HG03159 (cell line): ENCODE measurements around the gene PTOV1.

Experiments
- ATAC-seq: cut with Tn5 transposase; IDR thresholded peaks from one replicate; pipeline ENCODE4 v1.9.1; 2021; ENCODE audit warnings: mild to moderate bottlenecking, moderate library complexity; ENCODE audit not compliant: unreplicated experiment

PTOV1 gene

GRCh38 chr19:49840736-49841249 is 10.2 kb upstream of the PTOV1 start:
- ATAC-seq: no peak

DNA sequence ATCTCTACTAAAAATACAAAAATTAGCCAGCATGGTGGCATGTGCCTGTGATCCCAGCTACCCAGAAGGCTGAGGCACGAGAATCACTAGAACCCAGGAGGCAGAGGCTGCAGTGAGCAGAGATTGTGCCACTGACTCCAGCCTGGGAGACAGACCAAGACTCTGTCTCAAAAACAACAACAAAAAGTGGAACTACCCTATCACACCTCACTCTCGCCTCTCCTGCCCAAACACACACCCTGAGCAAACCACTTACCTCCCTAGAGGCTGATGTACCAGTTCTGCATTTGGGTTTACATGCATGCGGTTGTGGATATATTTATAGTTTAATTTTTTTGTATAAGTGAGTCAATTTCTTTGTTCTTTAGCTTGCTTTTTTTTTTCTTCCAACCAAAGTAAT is 7.7 kb upstream of the PTOV1 start:
- ATAC-seq: no peak

DNA sequence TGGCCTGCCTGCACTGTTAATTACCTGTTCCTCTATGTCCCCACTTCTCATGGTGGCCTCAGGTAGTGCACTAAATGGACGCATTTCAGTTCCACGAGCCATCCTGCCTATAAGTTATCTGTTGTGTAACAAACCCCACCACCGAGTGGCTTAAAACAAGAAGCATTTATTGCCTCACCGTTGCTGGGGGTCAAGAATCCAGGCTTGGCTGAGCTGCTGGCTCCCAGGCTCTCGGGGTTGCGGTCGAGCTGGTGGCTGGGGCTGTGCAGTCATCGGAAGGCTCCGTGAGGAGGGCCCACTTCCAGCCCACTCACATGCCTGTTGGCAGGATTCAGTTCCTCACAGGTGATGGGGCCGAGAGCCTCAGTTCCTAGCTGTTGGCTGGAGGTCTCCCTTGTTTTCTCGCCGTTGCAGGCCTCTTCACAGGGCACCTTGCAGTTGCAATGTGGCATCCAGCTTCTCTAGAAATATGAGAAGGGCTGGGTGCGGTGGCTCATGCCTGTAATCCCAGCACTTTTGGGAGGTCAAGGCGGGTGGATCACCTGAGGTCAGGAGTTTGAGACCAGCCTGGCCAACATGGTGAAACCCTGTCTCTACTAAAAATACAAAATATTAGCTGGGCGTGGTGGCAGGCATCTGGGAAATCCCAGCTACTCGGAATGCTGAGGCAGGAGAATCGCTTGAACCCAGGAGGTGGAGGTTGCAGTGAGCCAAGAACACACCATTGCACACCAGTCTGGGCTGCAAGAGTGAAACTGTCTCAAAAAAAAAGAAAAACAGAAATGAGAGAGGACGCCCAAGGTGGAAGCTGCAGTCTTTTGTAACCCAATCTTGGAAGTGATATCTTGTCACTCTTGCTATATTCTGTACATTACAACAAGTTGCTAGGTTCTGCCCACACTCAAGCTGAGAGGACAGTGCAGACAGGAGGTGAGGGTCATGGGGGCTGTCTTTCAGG is 6.5 kb upstream of the PTOV1 start:
- ATAC-seq: no peak

DNA sequence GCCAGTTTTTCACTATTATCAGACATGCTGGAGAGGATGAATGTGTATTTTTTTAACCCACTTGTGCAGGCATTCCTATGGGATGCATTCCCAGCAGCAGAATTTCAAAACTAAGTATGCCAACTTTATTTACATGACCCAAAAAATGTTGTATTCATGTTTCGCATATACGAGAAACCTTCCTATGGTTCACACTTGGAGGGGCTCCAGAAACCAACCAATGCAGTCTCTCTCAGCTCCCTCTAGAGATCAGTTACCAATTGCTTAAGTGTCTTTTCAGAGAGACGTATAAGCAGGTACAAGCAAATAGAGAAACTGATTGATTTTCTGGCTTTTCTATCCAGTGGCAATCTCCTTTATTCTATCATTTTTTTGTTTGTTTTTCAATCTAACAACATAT is 5.5 kb upstream of the PTOV1 start:
- no peak for ATAC-seq

DNA sequence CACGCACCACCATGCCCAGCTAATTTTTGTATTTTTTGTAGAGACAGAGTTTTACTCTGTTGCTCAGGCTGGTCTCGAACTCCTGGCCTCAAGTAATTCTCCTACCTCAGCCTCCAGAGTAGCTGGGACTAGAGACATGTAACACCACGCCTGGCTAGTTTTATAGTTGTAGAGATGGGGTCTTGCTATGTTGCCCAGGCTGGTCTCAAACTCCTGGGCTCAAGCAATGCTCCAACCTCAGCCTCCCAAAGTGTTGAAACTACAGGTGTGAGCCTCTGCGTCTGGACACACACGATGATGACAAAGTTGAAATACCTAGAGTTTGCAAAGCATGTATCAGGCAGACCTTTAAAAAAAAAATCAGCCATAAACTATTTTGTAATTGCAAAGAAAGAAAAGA is 4.6 kb upstream of the PTOV1 start:
- ATAC-seq: no peak

DNA sequence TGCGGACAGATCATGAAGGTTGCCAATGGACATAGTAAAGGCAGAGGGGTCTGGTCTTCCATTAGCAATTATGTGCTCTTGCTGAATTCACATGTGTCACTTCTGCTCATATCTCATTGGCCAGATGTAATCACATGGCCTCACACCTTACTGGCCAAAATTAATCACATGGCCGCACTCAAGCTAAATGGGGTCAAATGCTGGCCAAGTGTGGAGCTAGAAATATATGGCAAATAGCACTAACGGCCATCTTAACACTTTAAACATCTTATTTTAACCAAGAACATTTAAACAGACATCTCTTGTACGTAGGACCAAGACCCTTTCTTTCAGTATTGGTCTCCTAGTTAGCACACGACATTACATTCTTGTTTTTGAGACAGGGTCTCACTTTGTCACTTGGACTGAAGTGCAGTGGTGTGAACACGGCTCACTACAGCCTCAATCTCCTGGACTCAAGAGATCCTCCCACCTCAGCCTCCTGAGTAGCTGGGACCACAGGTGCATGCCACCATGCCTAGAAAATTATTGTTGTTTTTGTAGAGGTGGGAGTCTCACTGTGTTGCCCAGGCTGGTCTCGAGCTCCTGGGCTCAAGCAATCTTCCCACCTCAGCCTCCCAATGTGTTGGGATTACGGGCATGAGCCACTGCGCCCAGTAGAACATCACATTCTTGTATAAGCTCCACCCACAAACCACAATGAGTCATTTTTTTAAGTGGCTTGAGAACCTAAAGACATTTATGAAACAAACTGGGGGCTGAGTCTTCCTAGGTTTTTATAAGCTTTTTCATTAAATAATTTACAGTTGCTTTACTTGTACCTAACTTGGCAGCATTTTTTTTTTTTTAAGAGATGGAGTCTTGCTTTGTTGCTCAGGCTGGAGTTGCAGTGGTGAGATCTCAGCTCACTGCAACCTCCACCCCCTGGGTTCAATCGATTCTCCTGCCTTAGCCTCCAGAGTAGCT is 2.9 kb upstream of the PTOV1 start:
- no peak for ATAC-seq

GRCh38 chr19:49848938-49849337 is 2.0 kb upstream of the PTOV1 start:
- no peak for ATAC-seq

- no peak for ATAC-seq
Observed at GRCh38 chr19:49849433-49850220, 1.3 kb upstream of the PTOV1 start.

DNA sequence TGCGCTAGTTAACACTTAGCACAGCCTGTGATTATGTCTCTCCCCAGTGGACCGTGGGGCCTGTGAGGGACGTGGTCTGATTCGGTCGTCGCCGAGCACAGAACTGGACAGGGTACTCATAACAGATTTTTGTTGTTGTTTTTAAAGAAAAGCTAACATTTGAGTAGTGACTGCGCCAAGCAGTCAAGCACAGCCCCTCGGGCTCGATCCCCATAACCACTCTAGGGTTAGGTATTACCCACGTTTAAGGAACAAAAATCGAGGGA is 805 bp upstream of the PTOV1 start:
- ATAC-seq: no peak

DNA sequence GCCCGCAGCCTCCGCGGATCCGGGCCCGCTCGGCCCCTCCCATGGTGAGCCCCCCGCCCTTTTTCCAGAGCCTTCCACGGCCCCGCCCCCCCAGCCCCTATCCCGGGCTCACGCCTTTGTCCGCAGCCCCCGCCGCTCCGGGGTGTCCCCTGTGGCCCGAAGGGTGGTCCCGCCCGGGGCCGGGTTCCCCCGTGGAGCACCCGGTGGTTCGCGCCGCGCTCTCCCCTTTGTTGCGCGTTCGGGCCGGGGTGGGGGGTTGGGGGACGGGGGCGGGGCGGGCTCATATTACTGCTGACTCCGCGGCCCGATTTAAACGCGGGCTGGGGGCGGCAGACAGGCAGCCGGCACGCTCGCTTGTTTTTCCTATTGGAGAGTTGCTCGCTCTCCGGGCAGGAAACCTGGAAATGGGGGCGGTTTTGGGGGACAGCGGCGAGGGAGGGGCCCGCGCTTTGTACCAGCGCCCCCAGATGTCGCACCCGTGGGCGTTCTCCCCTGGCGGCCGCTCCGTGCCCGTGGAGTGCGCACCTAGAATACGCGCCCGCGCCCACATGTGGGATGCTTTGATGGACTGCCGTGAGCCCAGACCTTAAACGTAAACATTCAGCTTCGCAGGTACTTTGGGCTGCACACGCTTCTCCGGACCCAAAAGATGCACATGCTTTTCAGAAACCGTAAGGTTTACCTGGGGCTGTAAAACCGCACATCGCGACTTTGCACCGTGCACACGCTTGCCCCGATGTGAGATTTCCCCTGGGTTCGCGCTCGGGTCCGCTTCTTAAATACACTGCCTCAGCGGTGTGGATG is 699 bp downstream of the PTOV1 start:
- no peak for ATAC-seq

DNA sequence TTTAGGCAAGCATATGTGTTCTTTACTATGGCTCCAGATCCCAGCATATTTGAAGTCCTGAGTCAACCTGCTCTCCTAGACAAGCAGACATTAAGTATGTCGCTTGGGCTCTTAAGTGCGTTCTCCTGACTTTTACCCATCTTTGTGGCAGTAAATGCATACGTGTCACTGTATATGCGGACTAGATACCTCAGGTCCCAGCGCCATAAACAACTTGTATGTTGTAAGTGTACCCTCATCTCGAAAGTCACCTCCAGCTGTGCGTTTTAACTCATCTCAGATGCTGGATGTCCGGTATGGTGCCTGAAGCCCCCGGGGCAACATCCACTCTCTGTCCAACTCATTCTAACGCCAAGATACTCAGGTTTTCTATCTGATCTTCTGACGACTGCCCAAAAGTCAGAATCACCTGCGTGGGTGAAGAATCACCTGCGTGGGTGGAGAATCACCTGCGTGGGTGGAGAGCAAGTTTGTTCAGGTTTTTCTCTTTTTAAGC is 1.7 kb downstream of the PTOV1 start:
- no peak for ATAC-seq

GRCh38 chr19:49853852-49854377 is 3.0 kb downstream of the PTOV1 start:
- ATAC-seq: no peak

- ATAC-seq: no peak
Observed at GRCh38 chr19:49854378-49855263, 3.7 kb downstream of the PTOV1 start.

GRCh38 chr19:49855277-49855675 is 4.3 kb downstream of the PTOV1 start:
- no peak for ATAC-seq

DNA sequence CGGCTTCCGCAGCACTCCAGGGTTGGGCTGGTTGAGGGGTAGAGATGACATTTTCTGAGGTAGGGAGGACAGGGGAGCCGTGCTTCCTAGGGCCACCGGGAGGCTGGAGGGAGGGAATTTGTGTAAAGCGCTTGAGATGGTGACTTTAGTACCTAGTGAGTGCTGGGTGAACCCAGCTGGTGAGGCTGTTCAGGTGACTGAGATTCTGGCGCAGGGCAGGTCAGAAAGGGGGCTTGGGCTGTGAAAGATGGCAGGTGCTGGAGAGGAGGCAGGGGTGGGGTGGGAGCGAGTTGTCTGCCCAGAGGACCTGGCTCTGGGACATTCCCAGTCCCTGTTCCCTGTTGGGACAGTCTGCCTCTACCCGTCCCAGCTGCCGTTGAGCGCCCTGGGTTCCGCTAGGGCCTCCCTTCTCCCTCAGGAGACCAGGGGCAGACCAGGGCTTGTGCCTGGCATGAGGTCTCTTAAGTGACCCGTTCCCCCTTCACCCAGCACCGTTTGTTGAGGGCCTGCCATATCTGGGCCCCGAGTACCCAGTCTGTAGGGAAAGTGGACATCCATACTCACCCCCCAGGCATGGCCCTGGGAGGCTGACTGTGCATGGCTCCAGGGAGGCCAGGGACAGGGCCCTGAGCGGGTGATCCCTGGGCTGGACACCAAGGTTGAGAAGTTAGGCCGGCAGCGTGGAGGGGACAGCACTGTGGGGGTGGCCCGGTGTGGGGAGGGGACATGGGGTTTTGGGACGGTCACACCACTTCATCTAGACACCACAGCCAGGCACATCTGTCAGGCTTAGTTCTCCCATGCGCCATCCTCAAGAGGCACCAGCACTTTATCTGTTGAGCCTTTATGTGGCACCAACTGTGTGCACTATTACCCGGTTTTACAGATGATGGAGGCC is 5.0 kb downstream of the PTOV1 start:
- no peak for ATAC-seq

- no peak for ATAC-seq
Observed at GRCh38 chr19:49856574-49857021, 5.6 kb downstream of the PTOV1 start.

DNA sequence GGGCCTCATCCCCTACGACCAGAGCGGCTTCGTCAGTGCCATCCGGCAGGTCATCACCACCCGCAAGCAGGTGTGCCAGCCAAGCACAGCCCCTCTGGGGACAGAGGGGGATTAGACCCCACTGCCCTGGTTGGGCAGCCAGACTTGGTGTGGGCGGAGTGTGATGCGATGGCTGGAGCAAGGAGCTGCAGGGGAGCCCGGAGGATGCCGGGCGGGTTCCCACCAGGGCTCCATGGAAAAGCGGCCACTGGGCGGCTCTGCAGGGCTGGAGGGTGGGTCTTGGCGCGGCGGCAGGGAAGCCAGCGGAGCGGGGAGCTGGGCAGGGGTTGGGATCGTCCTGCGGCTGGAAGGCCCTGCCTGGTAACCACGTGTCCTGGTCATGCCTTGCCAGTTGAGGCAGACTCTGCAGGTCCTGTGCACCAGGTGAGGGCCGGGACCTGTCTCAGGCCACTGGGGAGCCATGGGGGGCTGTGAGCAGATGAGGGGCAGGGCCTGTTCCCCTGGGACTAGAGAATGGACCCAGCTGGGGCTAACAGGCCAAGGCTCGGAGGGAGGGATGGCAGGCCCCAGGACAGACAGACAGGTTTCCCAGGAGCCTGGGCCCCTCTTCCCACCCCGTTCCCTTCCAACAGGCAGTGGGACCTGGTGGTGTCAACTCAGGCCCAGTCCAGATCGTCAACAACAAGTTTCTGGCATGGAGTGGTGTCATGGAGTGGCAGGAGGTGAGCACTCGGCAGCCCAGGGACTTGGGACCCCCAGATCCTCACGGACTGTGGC is 6.3 kb downstream of the PTOV1 start:
- no peak for ATAC-seq
